SK-N-SH (cell line): ENCODE data around the gene CDC25B. TPM values are rescaled to one million over a fixed set of nuclear protein-coding genes. Genes with fewer than 3 reads are reported as not detected.

Experiments used
- CTCF ChIA-PET: fragments of 300-600, 350-600 bp; formaldehyde crosslinking; extraction: SDS; loops from one replicate; lab custom pipeline; 2021; lab: Yijun Ruan, JAX
- POLR2A ChIA-PET: fragments of 350-600 bp; sonication (Branson Sonifier 250); formaldehyde crosslinking; extraction: SDS; loops from one replicate; lab custom pipeline; 2020; ENCODE audit warnings: antibody characterized with exemption, inconsistent platforms; lab: Yijun Ruan, JAX
- DNase-seq: peaks from one replicate; pipeline ENCODE4 v3.0.0; 2012
- H2AFZ ChIP-seq: fragments of 200-600 bp; sonication (generic); 2 replicates; pipeline ENCODE4 v1.8.1; 2016; ENCODE audit warnings: antibody characterized with exemption, mild to moderate bottlenecking, low read depth
- H3F3A ChIP-seq: fragments of 200-600 bp; sonication (generic); replicated peaks from 2 replicates; pipeline ENCODE3; 2016; ENCODE audit warnings: antibody characterized with exemption, mild to moderate bottlenecking; ENCODE audit not compliant: insufficient read depth
- H3K27ac ChIP-seq, 2 experiments: fragments of 200-500 bp in 1 of 2; fragments of 200-600 bp in 1 of 2; sonication (Bioruptor generic) in 1 of 2; sonication (generic), shearing (Covaris generic) in 1 of 2; 2 replicates each; pipeline versions ENCODE4 v1.5.1 to v1.6.1; 2014 to 2016; ENCODE audit warnings: low read depth in 2 of 2, inconsistent platforms in 1 of 2, low read length in 1 of 2, mild to moderate bottlenecking in 1 of 2, mixed read lengths in 1 of 2
- H3K27me3 ChIP-seq: fragments of 200-600 bp; sonication (generic), shearing (Covaris generic); 2 replicates; pipeline ENCODE4 v1.6.1; 2016; ENCODE audit warnings: mixed run types; ENCODE audit not compliant: insufficient read depth
- H3K36me3 ChIP-seq, 2 experiments: fragments of 200-500 bp in 1 of 2; fragments of 200-600 bp in 1 of 2; sonication (Bioruptor generic) in 1 of 2; sonication (generic) in 1 of 2; replicated peaks in 1 of 2; 2 replicates each; pipeline versions ENCODE3 to v1.5.1; 2014 to 2016; ENCODE audit warnings: low read length in 1 of 2, mild to moderate bottlenecking in 1 of 2; ENCODE audit not compliant: insufficient read depth in 2 of 2, control insufficient read depth in 1 of 2
- H3K4me1 ChIP-seq, 2 experiments: fragments of 200-500 bp in 1 of 2; fragments of 200-600 bp in 1 of 2; sonication (Bioruptor generic) in 1 of 2; sonication (generic), shearing (Covaris generic) in 1 of 2; 2 replicates each; pipeline versions ENCODE4 v1.5.1 to v1.6.1; 2014 to 2016; ENCODE audit warnings: low read depth in 1 of 2, low read length in 1 of 2, mixed run types in 1 of 2; ENCODE audit not compliant: insufficient read depth in 2 of 2, control insufficient read depth in 1 of 2
- H3K4me2 ChIP-seq: fragments of 200-600 bp; sonication (generic), shearing (Covaris generic); 2 replicates; pipeline ENCODE4 v1.6.1; 2017; ENCODE audit warnings: mixed run types
- H3K4me3 ChIP-seq, 2 experiments: fragments of 200-500 bp in 1 of 2; fragments of 200-600 bp in 1 of 2; sonication (Bioruptor generic) in 1 of 2; sonication (generic), shearing (Covaris generic) in 1 of 2; 2 replicates each; pipeline versions ENCODE4 v1.5.1 to v1.8.1; 2014 to 2016; ENCODE audit warnings: low read depth in 2 of 2, inconsistent platforms in 1 of 2, low read length in 1 of 2, mild to moderate bottlenecking in 1 of 2, mixed read lengths in 1 of 2, moderate library complexity in 1 of 2
- H3K79me2 ChIP-seq: fragments of 200-600 bp; sonication (generic); 2 replicates; pipeline ENCODE4 v1.8.1; 2017; ENCODE audit warnings: mild to moderate bottlenecking; ENCODE audit not compliant: insufficient read depth
- H3K9ac ChIP-seq: fragments of 200-600 bp; sonication (generic); 2 replicates; pipeline ENCODE4 v1.6.1; 2017; ENCODE audit warnings: mixed run types
- H3K9me2 ChIP-seq: fragments of 200-600 bp; sonication (generic); 2 replicates; pipeline ENCODE4 v1.6.1; 2017; ENCODE audit warnings: mixed run types
- H3K9me3 ChIP-seq: fragments of 200-600 bp; sonication (generic); 2 replicates; pipeline ENCODE4 v1.6.1; 2017; ENCODE audit warnings: mixed run types, mild to moderate bottlenecking, moderate library complexity
- H4K20me1 ChIP-seq: fragments of 200-600 bp; sonication (generic); 2 replicates; pipeline ENCODE4 v1.6.1; 2017; ENCODE audit warnings: mild to moderate bottlenecking, mixed run types; ENCODE audit not compliant: insufficient read depth
- CHD2 ChIP-seq: fragments of 150-350 bp; IDR thresholded peaks from 2 replicates; pipeline ENCODE4 v1.6.1; 2018; ENCODE audit warnings: low read length; ENCODE audit not compliant: partially characterized antibody
- EP300 ChIP-seq, 2 experiments: IDR thresholded peaks; 2 replicates each; pipeline versions ENCODE4 v1.4.0 to v1.6.1; 2012; ENCODE audit warnings: borderline replicate concordance in 1 of 2, low read depth in 1 of 2, low read length in 1 of 2
- EZH2phosphoT487 ChIP-seq: fragments of 200-600 bp; sonication (generic); IDR thresholded peaks from 2 replicates; pipeline ENCODE4 v1.6.1; 2017; ENCODE audit warnings: low read depth, mixed run types, mild to moderate bottlenecking, antibody characterized with exemption, moderate library complexity, borderline replicate concordance
- FOXJ3 ChIP-seq: sonication (generic); formaldehyde crosslinking; IDR thresholded peaks from 2 replicates; pipeline ENCODE4 v1.5.1; 2020; ENCODE audit warnings: mild to moderate bottlenecking, missing genetic modification reagents
- GABPA ChIP-seq: IDR thresholded peaks from 2 replicates; pipeline ENCODE4 v1.4.0; 2012; ENCODE audit warnings: low read depth, mild to moderate bottlenecking
- GATA2 ChIP-seq: sonication (generic); formaldehyde crosslinking; IDR thresholded peaks from 2 replicates; pipeline ENCODE4 v1.5.0; 2020; ENCODE audit warnings: mild to moderate bottlenecking, missing genetic modification reagents
- JUND ChIP-seq: IDR thresholded peaks from 2 replicates; pipeline ENCODE4 v1.4.0; 2012
- MXI1 ChIP-seq: IDR thresholded peaks from 2 replicates; pipeline ENCODE4 v1.6.1; 2012; ENCODE audit warnings: mild to moderate bottlenecking, low read depth, low read length, improper control_type of control experiment
- RCOR1 ChIP-seq: fragments of 150-350 bp; IDR thresholded peaks from 2 replicates; pipeline ENCODE4 v1.6.1; 2017; ENCODE audit warnings: antibody characterized with exemption, low read length
- RFX5 ChIP-seq: IDR thresholded peaks from 2 replicates; pipeline ENCODE4 v1.6.1; 2012; ENCODE audit warnings: mild to moderate bottlenecking, improper control_type of control experiment, low read length
- TCF12 ChIP-seq: IDR thresholded peaks from 2 replicates; pipeline ENCODE4 v1.4.0; 2012
- YY1 ChIP-seq: IDR thresholded peaks from 2 replicates; pipeline ENCODE4 v1.4.0; 2012; ENCODE audit warnings: low read depth, mild to moderate bottlenecking
- WGBS: methylation state at CpG from one replicate; pipeline ENCODE4 v1.1.6; 2017; ENCODE audit warnings: low lambda C conversion rate; 5-methylcytosine and 5-hydroxymethylcytosine counted together
- polyA plus RNA-seq, 3 experiments: library from polyadenylated mRNA; depleted of rRNA; stranded (reverse); fragments of >200 nt; gene quantifications; 2 replicates each; pipeline ENCODE4 v1.2.3, GENCODE V29; 2012
- TF ChIP-seq, protein P1 (sequence below): fragments of 150-350 bp; IDR thresholded peaks from 2 replicates; pipeline ENCODE4 v1.6.1; 2017; ENCODE audit warnings: antibody characterized with exemption, low read length, low read depth, borderline replicate concordance
- TF ChIP-seq, protein P2 (sequence below): fragments of 200-600 bp; sonication (generic); IDR thresholded peaks from 2 replicates; pipeline ENCODE4 v1.6.1; 2017; ENCODE audit warnings: antibody characterized with exemption, mild to moderate bottlenecking, moderate library complexity
- TF ChIP-seq, protein P3 (sequence below): IDR thresholded peaks from 2 replicates; pipeline ENCODE4 v1.4.0; 2012; ENCODE audit warnings: low read depth, borderline replicate concordance

CDC25B gene
- polyA plus RNA-seq, 1 of the 3 experiments (the other 2 are of a cell fraction) = 56.5 TPM

DNA sequence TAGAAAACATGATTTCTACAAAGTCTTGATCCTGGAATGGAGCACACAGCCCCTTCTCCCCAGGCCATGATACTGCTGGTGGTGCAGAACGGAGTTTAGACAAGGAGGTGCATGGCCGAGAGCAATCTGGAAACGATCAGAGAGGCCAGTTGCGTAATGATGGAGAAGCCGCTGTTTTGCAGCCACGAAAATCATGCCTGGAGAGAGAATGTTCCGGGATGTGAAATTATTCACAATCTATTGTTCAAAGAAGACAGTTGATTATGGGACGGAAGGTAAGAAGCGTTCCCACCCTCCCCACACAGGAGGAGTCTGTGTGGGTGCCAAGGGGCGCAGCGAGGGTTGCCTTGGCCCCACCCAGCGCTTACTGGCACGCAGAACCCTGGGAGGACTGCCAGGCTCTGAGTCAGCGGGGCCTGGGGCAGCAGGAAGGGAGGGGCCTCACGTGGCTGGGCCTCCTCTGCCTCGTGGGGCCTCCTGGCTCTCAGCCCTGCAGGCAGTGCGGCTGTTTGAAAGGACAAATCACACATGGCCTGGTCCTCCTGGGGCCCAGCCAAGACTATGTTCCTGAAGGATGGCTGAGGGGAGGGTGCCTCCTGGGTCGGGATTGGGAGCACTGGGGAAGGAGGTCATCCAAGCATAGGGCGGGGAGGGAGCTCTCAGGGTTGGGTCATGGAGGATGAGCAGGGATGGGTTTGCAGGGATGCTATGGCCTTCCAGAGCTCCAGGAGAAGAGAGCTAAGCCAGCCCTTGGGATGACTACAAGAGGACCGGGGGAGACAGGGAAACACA is 15.6 kb downstream of the CDC25B start (continued):
- TF ChIP-seq, protein P1, sequence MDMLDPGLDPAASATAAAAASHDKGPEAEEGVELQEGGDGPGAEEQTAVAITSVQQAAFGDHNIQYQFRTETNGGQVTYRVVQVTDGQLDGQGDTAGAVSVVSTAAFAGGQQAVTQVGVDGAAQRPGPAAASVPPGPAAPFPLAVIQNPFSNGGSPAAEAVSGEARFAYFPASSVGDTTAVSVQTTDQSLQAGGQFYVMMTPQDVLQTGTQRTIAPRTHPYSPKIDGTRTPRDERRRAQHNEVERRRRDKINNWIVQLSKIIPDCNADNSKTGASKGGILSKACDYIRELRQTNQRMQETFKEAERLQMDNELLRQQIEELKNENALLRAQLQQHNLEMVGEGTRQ = peak; percentile 34; the same call in 1 of the 2 replicates
- TF ChIP-seq, protein P2, sequence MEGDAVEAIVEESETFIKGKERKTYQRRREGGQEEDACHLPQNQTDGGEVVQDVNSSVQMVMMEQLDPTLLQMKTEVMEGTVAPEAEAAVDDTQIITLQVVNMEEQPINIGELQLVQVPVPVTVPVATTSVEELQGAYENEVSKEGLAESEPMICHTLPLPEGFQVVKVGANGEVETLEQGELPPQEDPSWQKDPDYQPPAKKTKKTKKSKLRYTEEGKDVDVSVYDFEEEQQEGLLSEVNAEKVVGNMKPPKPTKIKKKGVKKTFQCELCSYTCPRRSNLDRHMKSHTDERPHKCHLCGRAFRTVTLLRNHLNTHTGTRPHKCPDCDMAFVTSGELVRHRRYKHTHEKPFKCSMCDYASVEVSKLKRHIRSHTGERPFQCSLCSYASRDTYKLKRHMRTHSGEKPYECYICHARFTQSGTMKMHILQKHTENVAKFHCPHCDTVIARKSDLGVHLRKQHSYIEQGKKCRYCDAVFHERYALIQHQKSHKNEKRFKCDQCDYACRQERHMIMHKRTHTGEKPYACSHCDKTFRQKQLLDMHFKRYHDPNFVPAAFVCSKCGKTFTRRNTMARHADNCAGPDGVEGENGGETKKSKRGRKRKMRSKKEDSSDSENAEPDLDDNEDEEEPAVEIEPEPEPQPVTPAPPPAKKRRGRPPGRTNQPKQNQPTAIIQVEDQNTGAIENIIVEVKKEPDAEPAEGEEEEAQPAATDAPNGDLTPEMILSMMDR = no peak
- TF ChIP-seq RCOR1 (peak; percentile 64), GATA2 (CRISPR knock-in tag) (no peak), EZH2phosphoT487 (no peak), RFX5 (no peak), JUND (peak; percentile 98), CHD2 (peak; percentile 94), EP300 (IDR thresholded peaks at IDR 0.05; ENCODE audit: borderline replicate concordance in 1 of 2, low read depth in 1 of 2, low read length in 1 of 2) (peak; percentile 92 to 98), FOXJ3 (CRISPR knock-in tag) (peak; percentile 87), YY1 (no peak), GABPA (0 out of 2 replicates have a peak, but pooled peaks have one; percentile 8)
- TF ChIP-seq, all 33 proteins: peak for 24

DNA sequence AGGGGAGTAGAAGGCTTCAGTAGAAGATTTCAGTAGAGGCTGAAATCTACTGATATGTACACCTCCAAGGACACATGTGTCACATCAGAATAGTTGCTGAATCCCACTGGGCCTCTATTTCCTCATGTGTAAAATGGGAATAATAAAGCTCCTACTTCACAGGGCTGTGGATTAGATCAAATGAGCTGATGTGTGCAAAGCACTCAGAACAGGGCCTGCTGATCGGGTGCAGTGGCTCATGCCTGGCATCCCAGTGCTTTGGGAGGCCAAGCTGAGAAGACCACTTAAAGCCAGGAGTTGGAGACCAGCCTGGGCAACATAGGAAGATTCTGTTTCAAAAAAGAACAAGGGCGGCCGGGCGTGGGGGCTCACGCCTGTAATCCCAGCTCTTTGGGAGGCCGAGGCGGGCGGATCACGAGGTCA is 16.2 kb downstream of the CDC25B start:
- no peak overlapping the region for H3K4me3 ChIP-seq
- no peaks in the 10 kb centered on the region for H4K20me1 ChIP-seq
- H3K27me3 ChIP-seq = no peaks in the 10 kb centered on the region
- H3K4me1 ChIP-seq = peaks cover 20 to 31% of the 10 kb centered on the region in 2 experiments
- H3K9me2 ChIP-seq = no peaks in the 10 kb centered on the region
- peak overlapping the region; percentile 35; the same call in 1 of the 2 replicates for H3K9ac ChIP-seq
- TF ChIP-seq EZH2phosphoT487 (no peak), MXI1 (no peak), TCF12 (no peak)
- TF ChIP-seq, protein P1 = no peak
- TF ChIP-seq, protein P3, sequence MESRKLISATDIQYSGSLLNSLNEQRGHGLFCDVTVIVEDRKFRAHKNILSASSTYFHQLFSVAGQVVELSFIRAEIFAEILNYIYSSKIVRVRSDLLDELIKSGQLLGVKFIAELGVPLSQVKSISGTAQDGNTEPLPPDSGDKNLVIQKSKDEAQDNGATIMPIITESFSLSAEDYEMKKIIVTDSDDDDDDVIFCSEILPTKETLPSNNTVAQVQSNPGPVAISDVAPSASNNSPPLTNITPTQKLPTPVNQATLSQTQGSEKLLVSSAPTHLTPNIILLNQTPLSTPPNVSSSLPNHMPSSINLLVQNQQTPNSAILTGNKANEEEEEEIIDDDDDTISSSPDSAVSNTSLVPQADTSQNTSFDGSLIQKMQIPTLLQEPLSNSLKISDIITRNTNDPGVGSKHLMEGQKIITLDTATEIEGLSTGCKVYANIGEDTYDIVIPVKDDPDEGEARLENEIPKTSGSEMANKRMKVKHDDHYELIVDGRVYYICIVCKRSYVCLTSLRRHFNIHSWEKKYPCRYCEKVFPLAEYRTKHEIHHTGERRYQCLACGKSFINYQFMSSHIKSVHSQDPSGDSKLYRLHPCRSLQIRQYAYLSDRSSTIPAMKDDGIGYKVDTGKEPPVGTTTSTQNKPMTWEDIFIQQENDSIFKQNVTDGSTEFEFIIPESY = no peak
- no peaks in the 10 kb centered on the region for H3K36me3 ChIP-seq
- ChIA-PET CTCF (interaction anchor here (0.8 to 6.6 kb wide), 3 partner anchors 8 to 273 kb away, joined by 5 to 61 read pairs (median 13); partner anchors contain the start of genes AP5S1 and CENPB), POLR2A (interaction anchor here (0.7 to 1.2 kb wide), 5 partner anchors 8 to 44 kb away, joined by 3 to 4 read pairs (median 3); partner anchors contain the start of genes ADISSP, AP5S1, CDC25B and CENPB)
- DNase-seq = peak; percentile 34
- no peak overlapping the region; the same call in 1 of the 2 replicates for H3K4me2 ChIP-seq
- H3K9me3 ChIP-seq = no peaks in the 10 kb centered on the region
- 97% methylated on average over 9 of the region's 9 CpGs for WGBS
- H3F3A ChIP-seq = peaks cover 34% of the 10 kb centered on the region
- peak overlapping the region; percentile 97 to 98 for H3K27ac ChIP-seq
- H3K79me2 ChIP-seq = peaks cover 20% of the 10 kb centered on the region
- no peak overlapping the region for H2AFZ ChIP-seq
